H9 (cell line): ENCODE data around the gene FBXL14. TPM values are rescaled to one million over a fixed set of nuclear protein-coding genes. Genes with fewer than 3 reads are reported as not detected.
A peak's percentile ranks its signal among the peaks of the same experiment; 100 is the strongest.

Source experiments
- DNase-seq: peaks from one replicate; pipeline ENCODE4 v3.0.0-alpha.2; 2017
- H2AFZ ChIP-seq: one replicate; pipeline ENCODE4 v1.6.1; 2013; ENCODE audit warnings: mild to moderate bottlenecking, low read length, control low read depth, moderate library complexity
- H2AK5ac ChIP-seq: 2 replicates; pipeline ENCODE4 v1.6.1; 2013; ENCODE audit warnings: low read length, control low read depth, mixed read lengths; ENCODE audit not compliant: insufficient read length
- H2BK120ac ChIP-seq: one replicate; pipeline ENCODE4 v1.6.1; 2013; ENCODE audit warnings: low read depth, mild to moderate bottlenecking, low read length, control low read depth, inconsistent platforms; ENCODE audit not compliant: poor library complexity, severe bottlenecking
- H2BK12ac ChIP-seq: 2 replicates; pipeline ENCODE4 v1.6.1; 2013; ENCODE audit warnings: low read length, control low read depth, mixed read lengths, low read depth; ENCODE audit not compliant: insufficient read length
- H2BK15ac ChIP-seq: 2 replicates; pipeline ENCODE4 v1.6.1; 2013; ENCODE audit warnings: low read depth, low read length, control low read depth
- H2BK20ac ChIP-seq: one replicate; pipeline ENCODE4 v1.6.1; 2013; ENCODE audit warnings: low read depth, mild to moderate bottlenecking, low read length, control low read depth, inconsistent platforms; ENCODE audit not compliant: poor library complexity, severe bottlenecking
- H2BK5ac ChIP-seq: 2 replicates; pipeline ENCODE4 v1.6.1; 2013; ENCODE audit warnings: low read length, control low read depth, mixed read lengths; ENCODE audit not compliant: insufficient read length
- H3K14ac ChIP-seq: 2 replicates; pipeline ENCODE4 v1.6.1; 2013; ENCODE audit warnings: low read length, control low read depth; ENCODE audit not compliant: insufficient read depth
- H3K18ac ChIP-seq: 2 replicates; pipeline ENCODE4 v1.6.1; 2013; ENCODE audit warnings: low read depth, mild to moderate bottlenecking, mixed read lengths, low read length, control low read depth; ENCODE audit not compliant: insufficient read length
- H3K23ac ChIP-seq: 2 replicates; pipeline ENCODE4 v1.6.1; 2013; ENCODE audit warnings: low read length, control low read depth, mixed read lengths, low read depth; ENCODE audit not compliant: insufficient read length
- H3K23me2 ChIP-seq: 2 replicates; pipeline ENCODE4 v1.6.1; 2013; ENCODE audit warnings: low read depth, mild to moderate bottlenecking, mixed read lengths, low read length, control low read depth; ENCODE audit not compliant: insufficient read length, poor library complexity, severe bottlenecking
- H3K27ac ChIP-seq: 2 replicates; pipeline ENCODE4 v1.5.1; 2013; ENCODE audit warnings: low read length, control low read depth, mixed read lengths, low read depth; ENCODE audit not compliant: insufficient read length
- H3K27me3 ChIP-seq: 2 replicates; pipeline ENCODE4 v1.6.1; 2013; ENCODE audit warnings: low read length, control low read depth, inconsistent platforms; ENCODE audit not compliant: insufficient read depth
- H3K4ac ChIP-seq: 2 replicates; pipeline ENCODE4 v1.6.1; 2013; ENCODE audit warnings: low read depth, mild to moderate bottlenecking, control low read depth, inconsistent platforms, low read length, moderate library complexity
- H3K4me1 ChIP-seq: 2 replicates; pipeline ENCODE4 v1.6.1; 2013; ENCODE audit warnings: low read length, control low read depth, inconsistent platforms; ENCODE audit not compliant: insufficient read depth
- H3K4me2 ChIP-seq: 2 replicates; pipeline ENCODE4 v1.6.1; 2013; ENCODE audit warnings: low read length, control low read depth, mixed read lengths; ENCODE audit not compliant: insufficient read length, insufficient read depth
- H3K56ac ChIP-seq: 2 replicates; pipeline ENCODE4 v1.6.1; 2013; ENCODE audit warnings: low read depth, mild to moderate bottlenecking, mixed read lengths, low read length, control low read depth; ENCODE audit not compliant: insufficient read length
- H3K79me1 ChIP-seq: 2 replicates; pipeline ENCODE4 v1.6.1; 2013; ENCODE audit warnings: low read depth, mild to moderate bottlenecking, moderate library complexity, low read length, control low read depth, inconsistent platforms; ENCODE audit not compliant: insufficient read depth, poor library complexity, severe bottlenecking
- H3K79me2 ChIP-seq: 2 replicates; pipeline ENCODE4 v1.6.1; 2013; ENCODE audit warnings: low read length, control low read depth, inconsistent platforms; ENCODE audit not compliant: insufficient read depth
- H3K9ac ChIP-seq: 2 replicates; pipeline ENCODE4 v1.6.1; 2013; ENCODE audit warnings: low read length, control low read depth, mixed read lengths; ENCODE audit not compliant: insufficient read length; ENCODE audit errors: extremely low read depth
- H3K9me3 ChIP-seq: one replicate; pipeline ENCODE4 v1.6.1; 2013; ENCODE audit warnings: low read depth, low read length, inconsistent platforms; ENCODE audit not compliant: control insufficient read depth
- H3T11ph ChIP-seq: one replicate; pipeline ENCODE4 v1.6.1; 2013; ENCODE audit warnings: mild to moderate bottlenecking, low read length, control low read depth, inconsistent platforms
- H4K20me1 ChIP-seq: one replicate; pipeline ENCODE4 v1.6.1; 2013; ENCODE audit not compliant: control insufficient read depth, insufficient read length, insufficient read depth
- H4K5ac ChIP-seq: 2 replicates; pipeline ENCODE4 v1.6.1; 2013; ENCODE audit warnings: low read depth, mild to moderate bottlenecking, mixed read lengths, low read length, control low read depth; ENCODE audit not compliant: insufficient read length
- H4K8ac ChIP-seq: replicated peaks from 2 replicates; pipeline ENCODE4 v1.6.1; 2013; ENCODE audit warnings: low read length, control low read depth, mixed read lengths, low read depth; ENCODE audit not compliant: insufficient read length
- H4K91ac ChIP-seq: 2 replicates; pipeline ENCODE4 v1.6.1; 2013; ENCODE audit warnings: low read depth, mild to moderate bottlenecking, moderate library complexity, mixed read lengths, low read length, control low read depth; ENCODE audit not compliant: insufficient read length
- H3K27ac Mint-ChIP-seq, 3 experiments: 2 replicates in 2 of 3; 3 replicates in 1 of 3; pipeline ENCODE4 v1.8.0; 2020 to 2021; ENCODE audit warnings: mixed read lengths in 3 of 3, mild to moderate bottlenecking in 1 of 3, moderate library complexity in 1 of 3
- H3K27me3 Mint-ChIP-seq: 2 replicates; pipeline ENCODE4 v1.8.0; 2021; ENCODE audit warnings: low read depth, mild to moderate bottlenecking, moderate library complexity, mixed read lengths
- H3K36me3 Mint-ChIP-seq, 3 experiments: 2 replicates in 2 of 3; 3 replicates in 1 of 3; pipeline ENCODE4 v1.8.0; 2020 to 2021; ENCODE audit warnings: low read depth in 3 of 3, mixed read lengths in 3 of 3; ENCODE audit not compliant: insufficient read depth in 1 of 3
- H3K4me1 Mint-ChIP-seq, 2 experiments: 2 replicates each; pipeline ENCODE4 v1.8.0; 2020; ENCODE audit warnings: mixed read lengths in 2 of 2
- H3K4me3 Mint-ChIP-seq, 2 experiments: 2 replicates in 1 of 2; 3 replicates in 1 of 2; pipeline ENCODE4 v1.8.0; 2020 to 2021; ENCODE audit warnings: mild to moderate bottlenecking in 2 of 2, mixed read lengths in 2 of 2, moderate library complexity in 1 of 2
- H3K9me3 Mint-ChIP-seq, 2 experiments: 2 replicates in 1 of 2; 3 replicates in 1 of 2; pipeline ENCODE4 v1.8.0; 2020; ENCODE audit warnings: mild to moderate bottlenecking in 2 of 2, mixed read lengths in 2 of 2, moderate library complexity in 1 of 2
- WGBS: extraction: QIAGEN DNeasy Blood & Tissue Kit; methylation state at CpG from one replicate; pipeline ENCODE4 v1.1.7; 2013; ENCODE audit warnings: missing lambda C conversion rate, low lambda C conversion rate, mixed read lengths; ENCODE audit not compliant: insufficient read length; ENCODE audit errors: extremely low coverage; 5-methylcytosine and 5-hydroxymethylcytosine counted together
- total RNA-seq: library from RNA; stranded (reverse); gene quantifications from 2 replicates; pipeline ENCODE4 v1.2.1, GENCODE V29; 2021
- TF ChIP-seq, protein P1 (sequence below): fragments of 200-600 bp; sonication (generic); conservative IDR thresholded peaks from 3 replicates; pipeline ENCODE4 v1.8.0; 2021; ENCODE audit warnings: antibody characterized with exemption, mild to moderate bottlenecking

Gene FBXL14
- total RNA-seq, 1 experiment from 2014 or later: 15.6 TPM

- Histone ChIP-seq H4K20me1 (peaks cover 5% of the 10 kb centered on the region), H3K23me2 (peaks cover 27% of the 10 kb centered on the region), H3K27me3 (peaks cover 30% of the 10 kb centered on the region; the same call in 1 of the 2 replicates), H3K4ac (no peak overlapping the region), H2AFZ (no peak overlapping the region), H2BK120ac (no peak overlapping the region), H3K9ac (no peak overlapping the region), H3K14ac (no peak overlapping the region; the same call in 1 of the 2 replicates), H3K56ac (no peak overlapping the region), H4K5ac (no peak overlapping the region), H2BK15ac (no peak overlapping the region), H4K91ac (no peak overlapping the region), H3K4me1 (peaks cover 13% of the 10 kb centered on the region), H3K4me2 (peak overlapping the region; percentile 83), H3K23ac (no peak overlapping the region), H2BK12ac (no peak overlapping the region), H4K8ac (no peak overlapping the region), H2BK20ac (no peak overlapping the region), H3K9me3 (no peaks in the 10 kb centered on the region), H2BK5ac (no peak overlapping the region), H3T11ph (no peak overlapping the region), H3K79me1 (no peaks in the 10 kb centered on the region), H2AK5ac (no peak overlapping the region), H3K18ac (no peak overlapping the region), H3K79me2 (no peaks in the 10 kb centered on the region), H3K27ac (no peak overlapping the region)
- WGBS: no CpG with 5 or more reads among the region's 34 CpGs
- Mint-ChIP-seq H3K4me3 (peak overlapping the region; percentile 71 to 88; a peak in 4 of 5 replicates), H3K36me3 (peaks cover 0 to 2% (median 0%) of the 10 kb centered on the region in 3 experiments; a peak in 1 of 7 replicates), H3K9me3 (peaks cover 0 to 1% of the 10 kb centered on the region in 2 experiments; a peak in 3 of 5 replicates), H3K27me3 (peaks cover 62% of the 10 kb centered on the region), H3K27ac (no peak overlapping the region), H3K4me1 (peaks cover 44 to 54% of the 10 kb centered on the region in 2 experiments)
- TF ChIP-seq, protein P1, sequence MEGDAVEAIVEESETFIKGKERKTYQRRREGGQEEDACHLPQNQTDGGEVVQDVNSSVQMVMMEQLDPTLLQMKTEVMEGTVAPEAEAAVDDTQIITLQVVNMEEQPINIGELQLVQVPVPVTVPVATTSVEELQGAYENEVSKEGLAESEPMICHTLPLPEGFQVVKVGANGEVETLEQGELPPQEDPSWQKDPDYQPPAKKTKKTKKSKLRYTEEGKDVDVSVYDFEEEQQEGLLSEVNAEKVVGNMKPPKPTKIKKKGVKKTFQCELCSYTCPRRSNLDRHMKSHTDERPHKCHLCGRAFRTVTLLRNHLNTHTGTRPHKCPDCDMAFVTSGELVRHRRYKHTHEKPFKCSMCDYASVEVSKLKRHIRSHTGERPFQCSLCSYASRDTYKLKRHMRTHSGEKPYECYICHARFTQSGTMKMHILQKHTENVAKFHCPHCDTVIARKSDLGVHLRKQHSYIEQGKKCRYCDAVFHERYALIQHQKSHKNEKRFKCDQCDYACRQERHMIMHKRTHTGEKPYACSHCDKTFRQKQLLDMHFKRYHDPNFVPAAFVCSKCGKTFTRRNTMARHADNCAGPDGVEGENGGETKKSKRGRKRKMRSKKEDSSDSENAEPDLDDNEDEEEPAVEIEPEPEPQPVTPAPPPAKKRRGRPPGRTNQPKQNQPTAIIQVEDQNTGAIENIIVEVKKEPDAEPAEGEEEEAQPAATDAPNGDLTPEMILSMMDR: no peak
- peak; percentile 65 for DNase-seq
These were observed 448 bp downstream of the FBXL14 start for GRCh38 chr12:1594006-1594260.
